ENCODE data around the gene GPC1.
A peak's percentile ranks its signal among the peaks of the same experiment; 100 is the strongest.

DNA sequence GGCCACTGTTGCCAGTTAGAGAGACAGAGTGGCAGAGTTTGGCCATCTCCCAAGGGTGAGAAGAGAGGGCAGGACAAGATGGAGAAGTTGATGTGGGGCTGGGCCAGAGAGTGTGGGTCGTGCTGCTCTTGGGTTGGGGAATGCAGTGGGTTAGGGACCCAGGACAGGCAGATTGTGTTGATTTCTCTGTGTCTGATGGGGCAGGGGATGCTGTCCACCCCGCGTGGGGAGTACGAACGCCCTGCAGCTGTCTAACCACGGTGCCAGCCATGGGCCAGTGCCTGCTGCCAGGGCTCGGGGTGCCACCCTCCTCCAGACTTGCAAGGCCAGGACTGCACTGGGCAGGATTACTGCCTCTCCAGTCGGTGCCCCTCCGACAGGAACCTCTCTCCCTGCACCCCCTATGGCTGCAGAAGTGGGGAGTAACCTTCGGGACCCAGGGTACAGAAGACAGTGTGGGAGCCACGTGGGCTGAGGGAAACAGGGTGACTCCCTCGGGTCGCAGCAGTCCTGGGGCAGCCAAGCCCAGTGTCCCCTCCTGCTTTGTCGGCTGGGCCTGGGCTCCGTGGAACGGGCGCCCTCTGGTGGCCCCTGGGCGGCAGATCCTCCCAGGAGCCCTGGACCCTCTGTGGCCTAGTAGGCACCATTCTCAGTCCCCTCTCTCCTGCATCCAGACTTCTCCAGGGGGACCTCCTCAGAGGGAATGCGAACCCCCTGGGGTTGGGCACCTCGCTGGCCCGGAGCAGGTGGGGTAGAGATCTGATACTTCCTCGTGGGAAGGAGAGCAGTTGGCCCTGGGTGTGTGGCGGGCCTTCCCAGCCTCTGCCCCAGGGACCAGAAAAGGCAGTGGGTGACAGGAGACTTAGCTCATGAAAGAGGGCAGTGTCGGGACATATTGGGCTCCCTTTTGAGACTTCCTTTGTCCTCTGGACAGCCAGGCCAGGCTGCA, 2.7 kb downstream of the GPC1 start:
- TF ChIP-seq, protein P1, sequence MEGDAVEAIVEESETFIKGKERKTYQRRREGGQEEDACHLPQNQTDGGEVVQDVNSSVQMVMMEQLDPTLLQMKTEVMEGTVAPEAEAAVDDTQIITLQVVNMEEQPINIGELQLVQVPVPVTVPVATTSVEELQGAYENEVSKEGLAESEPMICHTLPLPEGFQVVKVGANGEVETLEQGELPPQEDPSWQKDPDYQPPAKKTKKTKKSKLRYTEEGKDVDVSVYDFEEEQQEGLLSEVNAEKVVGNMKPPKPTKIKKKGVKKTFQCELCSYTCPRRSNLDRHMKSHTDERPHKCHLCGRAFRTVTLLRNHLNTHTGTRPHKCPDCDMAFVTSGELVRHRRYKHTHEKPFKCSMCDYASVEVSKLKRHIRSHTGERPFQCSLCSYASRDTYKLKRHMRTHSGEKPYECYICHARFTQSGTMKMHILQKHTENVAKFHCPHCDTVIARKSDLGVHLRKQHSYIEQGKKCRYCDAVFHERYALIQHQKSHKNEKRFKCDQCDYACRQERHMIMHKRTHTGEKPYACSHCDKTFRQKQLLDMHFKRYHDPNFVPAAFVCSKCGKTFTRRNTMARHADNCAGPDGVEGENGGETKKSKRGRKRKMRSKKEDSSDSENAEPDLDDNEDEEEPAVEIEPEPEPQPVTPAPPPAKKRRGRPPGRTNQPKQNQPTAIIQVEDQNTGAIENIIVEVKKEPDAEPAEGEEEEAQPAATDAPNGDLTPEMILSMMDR (IDR thresholded peaks at IDR 0.05; ENCODE audit: poor library complexity), result peak; percentile 92
- TF ChIP-seq EZH2phosphoT487 (IDR thresholded peaks at IDR 0.05; ENCODE audit: low read depth, severe bottlenecking, unreplicated experiment) (no peak), EZH2 (IDR thresholded peaks at IDR 0.05; ENCODE audit: borderline replicate concordance) (no peak)
